Endothelial cell (in vitro differentiated cells): ENCODE data around the gene UBASH3A. TPM values are rescaled to one million over a fixed set of nuclear protein-coding genes. Genes with fewer than 3 reads are reported as not detected.

Experiments
- DNase-seq: peaks from one replicate; pipeline ENCODE4 v3.0.0; 2021; ENCODE audit warnings: low spot score
- H3K27ac Mint-ChIP-seq: one replicate; pipeline ENCODE4 v1.8.0; 2021; ENCODE audit warnings: mixed read lengths, inconsistent platforms; ENCODE audit not compliant: unreplicated experiment
- H3K27me3 Mint-ChIP-seq: one replicate; pipeline ENCODE4 v1.8.0; 2021; ENCODE audit warnings: mild to moderate bottlenecking, moderate library complexity, mixed read lengths, inconsistent platforms; ENCODE audit not compliant: unreplicated experiment
- H3K36me3 Mint-ChIP-seq: one replicate; pipeline ENCODE4 v1.8.0; 2021; ENCODE audit warnings: mild to moderate bottlenecking, low read depth, mixed read lengths, inconsistent platforms; ENCODE audit not compliant: unreplicated experiment
- H3K4me1 Mint-ChIP-seq: one replicate; pipeline ENCODE4 v1.8.0; 2021; ENCODE audit warnings: mild to moderate bottlenecking, mixed read lengths, inconsistent platforms; ENCODE audit not compliant: unreplicated experiment
- H3K4me3 Mint-ChIP-seq: one replicate; pipeline ENCODE4 v1.8.0; 2021; ENCODE audit warnings: mild to moderate bottlenecking, mixed read lengths, inconsistent platforms; ENCODE audit not compliant: unreplicated experiment
- H3K9me3 Mint-ChIP-seq: one replicate; pipeline ENCODE4 v1.8.0; 2021; ENCODE audit warnings: mixed read lengths, inconsistent platforms; ENCODE audit not compliant: unreplicated experiment
- CTCF ChIP-seq: fragments of 200-600 bp; sonication (generic); IDR thresholded peaks from one replicate; pipeline ENCODE4 v1.5.0; 2021; ENCODE audit warnings: antibody characterized with exemption; ENCODE audit not compliant: unreplicated experiment
- total RNA-seq: library from RNA; stranded (reverse); fragmentation: NEBNext Ultra II Directional; extraction: Animal tissue kit (Norgen Biotek cat#: 25700); gene quantifications from one replicate; pipeline ENCODE4 v1.2.1, GENCODE V29; 2021; ENCODE audit not compliant: unreplicated experiment

The UBASH3A gene
- total RNA-seq, 1 donor from 2014 or later, result not detected

- DNase-seq, result no peak
- H3K27me3 Mint-ChIP-seq, result peaks cover 6% of the 10 kb centered on the region
- H3K4me3 Mint-ChIP-seq, result no peak overlapping the region
- H3K27ac Mint-ChIP-seq, result no peak overlapping the region
- no peaks in the 10 kb centered on the region for H3K36me3 Mint-ChIP-seq
- no peak for TF ChIP-seq CTCF
- no peaks in the 10 kb centered on the region for H3K9me3 Mint-ChIP-seq
- H3K4me1 Mint-ChIP-seq, result peaks cover 16% of the 10 kb centered on the region
Observed at GRCh38 chr21:42475526-42476387, 72.1 kb downstream of the UBASH3A start.

- Mint-ChIP-seq H3K4me3 (no peak overlapping the region), H3K9me3 (no peaks in the 10 kb centered on the region), H3K27me3 (peaks cover 6% of the 10 kb centered on the region), H3K4me1 (peaks cover 16% of the 10 kb centered on the region), H3K36me3 (no peaks in the 10 kb centered on the region), H3K27ac (no peak overlapping the region)
- no peak for TF ChIP-seq CTCF
- no peak for DNase-seq
Observed at GRCh38 chr21:42476388-42477331, 73.0 kb downstream of the UBASH3A start.

GRCh38 chr21:42478504-42478903, 74.8 kb downstream of the UBASH3A start:
- Mint-ChIP-seq H3K27me3 (peaks cover 6% of the 10 kb centered on the region), H3K9me3 (no peaks in the 10 kb centered on the region), H3K27ac (no peak overlapping the region), H3K4me3 (no peak overlapping the region), H3K4me1 (peaks cover 12% of the 10 kb centered on the region), H3K36me3 (no peaks in the 10 kb centered on the region)
- TF ChIP-seq CTCF, result no peak
- no peak for DNase-seq

- H3K4me3 Mint-ChIP-seq, result no peak overlapping the region
- H3K4me1 Mint-ChIP-seq, result peaks cover 3% of the 10 kb centered on the region
- H3K27ac Mint-ChIP-seq, result no peak overlapping the region
- H3K36me3 Mint-ChIP-seq, result no peaks in the 10 kb centered on the region
- no peak for DNase-seq
- H3K9me3 Mint-ChIP-seq, result no peaks in the 10 kb centered on the region
- peaks cover 5% of the 10 kb centered on the region for H3K27me3 Mint-ChIP-seq
- TF ChIP-seq CTCF, result no peak
Observed at GRCh38 chr21:42479582-42479981, 75.9 kb downstream of the UBASH3A start.
